GM18507 (cell line): ENCODE results near the gene MCEE.
A peak's percentile ranks its signal among the peaks of the same experiment; 100 is the strongest.
"Not testable (repeated sequence)": the region's sequence is repeated elsewhere in the genome, so short reads cannot be mapped to it uniquely, and the experiment has no call there.

Source experiments
- DNase-seq: peaks from one replicate; pipeline ENCODE4 v3.0.0; 2011; ENCODE audit warnings: low read depth; ENCODE audit not compliant: insufficient read length; ENCODE audit errors: extremely low spot score
- FAIRE-seq: peaks from 2 replicates; lab custom pipeline; 2011; peaks lifted over from hg19 to GRCh38; lab: Jason Lieb, UNC

The MCEE gene

DNA sequence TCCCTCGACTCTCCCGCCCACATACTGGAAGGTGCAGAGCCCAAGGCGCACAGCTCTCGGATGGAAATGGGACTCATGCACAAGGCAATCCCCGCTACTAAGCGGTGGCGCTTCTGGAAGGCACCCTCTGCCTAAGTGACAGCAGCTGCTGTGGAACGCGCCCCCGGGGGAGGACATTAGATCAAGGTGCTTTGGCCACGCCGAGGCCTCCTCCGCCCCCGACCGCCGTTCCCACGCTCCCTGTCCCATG, 202 bp downstream of the MCEE start:
- FAIRE-seq (no peak), DNase-seq (no peak)

DNA sequence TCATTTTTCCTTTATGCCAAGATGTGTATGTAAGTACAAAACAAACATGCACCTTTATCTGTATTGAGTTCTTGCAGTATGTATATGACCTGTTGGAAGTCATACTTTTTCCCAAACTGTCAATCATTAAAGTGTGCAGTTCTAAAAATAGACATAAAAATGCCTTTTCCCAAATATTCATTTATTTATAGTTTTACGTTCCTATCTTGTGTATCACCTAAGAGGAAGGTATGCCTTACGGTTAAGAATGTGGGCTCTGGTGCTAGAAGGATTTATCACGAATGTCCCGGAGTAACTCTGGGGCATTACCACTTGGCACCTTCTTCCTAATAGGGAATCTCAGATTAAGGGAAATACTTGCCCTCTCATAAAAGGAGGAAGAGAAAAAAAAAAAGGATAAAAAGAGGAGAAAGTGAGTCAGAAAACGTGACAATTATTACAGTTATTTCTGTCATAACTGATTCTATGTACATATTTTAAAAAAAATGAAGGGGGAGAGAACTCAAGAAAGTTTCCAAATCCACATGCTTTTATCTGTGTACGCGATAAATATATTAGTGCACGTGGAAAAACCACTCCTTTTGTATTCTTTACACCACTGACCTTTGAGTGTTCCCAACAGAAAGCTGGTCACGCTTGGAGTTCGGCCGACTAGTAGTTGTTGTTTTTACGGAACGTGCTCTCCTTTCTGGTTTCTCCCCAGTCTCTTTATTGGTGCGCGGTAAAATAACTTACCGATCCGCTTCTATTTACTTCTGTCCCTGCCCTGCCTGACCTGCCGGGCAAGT, 721 bp downstream of the MCEE start:
- FAIRE-seq (no peak), DNase-seq (no peak)

DNA sequence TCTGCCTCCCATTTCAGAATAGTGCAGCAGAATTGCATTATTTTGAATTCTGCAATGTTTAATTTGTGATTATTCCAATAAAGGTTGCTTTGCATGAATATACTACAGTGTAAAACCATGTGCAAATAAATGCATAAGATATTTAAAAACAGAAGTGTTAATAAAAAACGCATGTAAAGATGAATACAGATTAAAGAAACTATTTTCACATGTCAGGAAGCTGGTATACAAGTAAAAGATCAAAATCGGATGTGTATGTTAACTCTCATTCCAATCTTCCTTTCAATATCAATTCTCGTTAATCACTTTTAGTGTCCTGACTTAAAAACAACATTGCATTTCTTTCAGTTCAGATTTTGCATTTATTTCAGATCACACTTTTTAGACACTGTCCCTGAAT, 3.1 kb downstream of the MCEE start:
- DNase-seq (no peak), FAIRE-seq (no peak)

DNA sequence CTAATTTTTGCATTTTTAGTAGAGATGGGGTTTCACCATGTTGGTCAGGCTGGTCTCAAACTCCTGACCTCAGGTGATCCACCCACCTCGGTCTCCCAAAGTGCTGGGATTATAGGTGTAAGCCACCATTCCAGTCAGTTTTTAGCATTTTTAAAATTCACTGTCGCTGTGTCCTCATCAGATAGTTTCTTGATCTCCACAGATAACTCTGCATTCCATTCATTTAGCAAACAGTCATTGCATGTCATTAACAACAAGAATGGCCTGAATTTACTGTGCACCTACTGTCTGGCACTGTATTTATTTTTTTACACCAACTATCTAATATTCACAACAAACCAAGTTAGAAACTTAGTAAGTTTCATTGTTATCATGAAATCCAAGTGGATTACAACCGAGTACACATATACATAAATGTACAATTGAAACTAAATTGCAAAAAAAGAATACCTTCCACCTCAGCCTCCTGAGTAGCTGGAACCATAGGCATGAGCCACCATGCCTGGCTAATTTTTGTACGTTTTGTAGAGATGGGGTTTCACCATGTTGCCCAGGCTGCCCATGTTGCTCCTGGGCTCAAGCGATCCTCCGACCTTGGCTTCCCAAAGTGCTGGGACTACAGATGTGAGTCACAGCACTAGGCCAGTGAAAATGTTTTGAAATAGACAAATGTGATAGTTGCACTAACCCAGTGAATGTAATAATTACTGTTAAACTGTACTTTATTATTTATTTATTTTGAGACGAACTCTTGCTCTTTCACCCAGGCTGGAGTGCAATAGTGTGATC, 4.3 kb downstream of the MCEE start:
- no peak for DNase-seq
- no peak for FAIRE-seq

DNA sequence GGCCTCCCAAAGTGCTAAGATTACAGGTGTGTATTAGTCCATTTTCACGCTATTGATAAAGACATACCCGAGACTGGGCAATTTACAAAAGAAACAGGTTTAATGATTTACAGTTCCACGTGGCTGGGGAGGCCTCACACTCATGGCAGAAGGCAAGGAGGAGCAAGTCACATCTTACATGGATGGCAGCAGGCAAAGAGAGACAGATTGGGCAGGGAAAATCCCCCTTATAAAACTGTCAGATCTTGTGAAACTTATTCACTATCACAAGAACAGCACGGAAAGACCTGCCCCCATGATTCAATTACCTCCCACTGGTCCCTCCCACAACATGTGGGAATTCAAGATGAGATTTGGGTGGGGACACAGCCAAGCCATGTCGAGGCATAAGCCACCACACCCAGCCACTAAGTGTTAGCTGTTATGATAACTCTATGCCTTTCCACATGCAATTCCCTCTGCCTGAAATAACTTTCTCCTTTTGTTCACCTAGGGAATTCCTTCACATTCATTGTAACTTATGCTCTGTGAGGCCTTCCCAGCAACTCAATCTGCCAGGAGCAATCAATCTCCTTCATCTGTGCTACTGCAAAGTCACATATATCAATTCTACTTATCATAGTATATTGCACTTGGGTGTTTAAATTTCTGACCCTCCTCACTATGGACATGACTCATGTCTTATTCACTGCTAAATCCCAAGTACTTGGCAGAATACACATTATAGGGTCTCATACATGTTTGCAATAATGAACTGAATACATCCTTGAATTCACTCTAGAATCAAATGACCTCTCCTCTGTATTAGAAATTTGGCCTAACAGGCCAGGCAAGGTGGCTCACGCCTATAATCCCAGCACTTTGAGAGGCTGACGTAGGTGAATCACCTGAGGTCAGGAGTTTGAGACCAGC, 7.4 kb downstream of the MCEE start:
- DNase-seq (no peak), FAIRE-seq (no peak)

DNA sequence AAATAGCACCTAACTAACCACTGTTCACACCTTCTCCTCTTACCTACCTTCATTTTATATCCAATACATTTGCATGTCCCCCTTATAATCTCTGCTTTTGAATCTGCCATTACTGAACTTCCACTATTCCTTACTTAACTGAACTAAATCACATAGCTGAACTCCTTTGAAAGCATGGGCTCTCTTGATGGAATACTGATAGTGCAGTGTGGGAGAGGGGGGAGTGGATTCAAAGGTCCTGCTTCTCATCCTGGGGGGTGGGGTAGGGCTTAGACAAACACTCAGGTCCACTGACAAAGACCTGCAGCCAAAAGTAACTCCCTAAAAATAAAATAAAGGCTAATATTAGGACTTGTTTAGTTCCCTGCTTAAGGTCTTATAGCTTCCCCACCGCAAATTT, 8.6 kb downstream of the MCEE start:
- DNase-seq (no peak), FAIRE-seq (no peak)

DNA sequence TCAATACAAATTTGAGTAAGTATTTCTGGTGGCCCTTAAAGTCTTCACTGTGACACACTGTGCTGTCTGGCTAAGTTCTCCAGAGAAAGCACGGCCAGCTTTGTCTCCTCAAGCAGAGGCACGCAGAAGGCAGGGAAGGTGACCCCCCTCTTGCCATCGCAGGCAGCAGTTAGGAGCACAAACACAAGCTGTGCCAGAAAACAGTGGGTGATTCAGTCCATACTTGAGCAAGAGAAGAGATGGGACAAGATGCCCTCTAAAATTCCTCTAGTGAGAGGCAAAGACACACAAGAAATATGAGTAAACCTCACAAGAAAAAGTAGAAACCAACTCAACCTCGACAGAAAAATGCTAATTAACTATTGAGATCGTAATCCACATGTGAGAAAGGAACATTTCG, 9.8 kb downstream of the MCEE start:
- no peak for DNase-seq
- no peak for FAIRE-seq

DNA sequence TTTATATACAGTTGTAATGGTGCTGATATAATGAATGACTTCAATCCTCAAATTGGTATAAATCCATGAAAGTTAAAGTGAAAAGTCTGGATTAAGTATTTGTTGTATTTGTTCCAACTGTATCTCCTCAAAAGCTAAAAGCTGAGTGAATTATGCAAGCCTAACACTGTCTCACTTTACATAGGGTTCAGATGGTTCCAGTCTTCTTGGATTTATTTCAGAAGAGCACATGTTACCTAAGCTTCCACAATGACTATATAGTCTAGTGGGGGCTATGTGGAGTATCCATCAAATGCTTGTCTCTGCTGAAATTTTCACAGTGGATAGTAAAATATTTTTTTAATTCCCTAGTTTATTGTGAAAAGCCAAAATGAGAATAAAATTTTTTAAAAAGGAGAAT, 13.0 kb downstream of the MCEE start:
- DNase-seq: no peak
- no peak for FAIRE-seq

DNA sequence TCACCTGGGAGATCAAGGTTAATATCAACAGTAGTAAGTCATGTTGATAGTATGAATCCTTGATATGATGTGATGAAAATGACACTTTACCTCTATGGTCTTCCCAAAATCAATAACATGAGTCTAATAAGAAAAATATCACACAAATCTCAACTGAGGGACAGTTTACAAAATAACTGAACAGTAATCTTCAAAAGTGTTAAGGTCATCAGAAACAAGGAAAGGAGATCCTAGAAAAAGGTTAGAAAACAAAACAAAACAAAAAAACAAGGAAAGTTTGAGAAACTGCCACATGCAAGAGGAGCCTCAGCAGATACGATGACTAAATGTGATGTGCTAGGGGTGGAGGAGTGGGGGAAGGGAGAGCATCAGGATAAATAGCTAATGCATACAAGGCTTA, 16.2 kb downstream of the MCEE start:
- DNase-seq (no peak), FAIRE-seq (no peak)

DNA sequence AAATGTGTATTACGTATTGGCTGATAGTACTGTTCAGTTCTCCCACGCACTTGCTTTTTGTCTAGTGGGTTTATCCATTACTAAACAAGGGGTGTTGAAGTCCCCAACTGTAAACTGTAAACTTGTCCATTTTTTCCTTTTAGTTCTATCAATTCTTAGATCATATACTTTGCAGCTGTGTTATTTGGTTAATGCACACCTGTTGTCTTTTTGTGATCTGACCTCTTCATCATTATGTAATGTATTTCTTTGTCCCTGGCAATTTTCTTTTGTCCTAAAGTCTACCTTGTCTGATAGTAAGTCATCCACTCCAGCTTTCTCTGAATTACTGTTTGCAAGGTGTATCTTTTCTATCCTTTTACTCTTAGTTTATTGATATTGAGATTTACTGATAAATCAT, 21.9 kb downstream of the MCEE start:
- FAIRE-seq (no peak), DNase-seq (no peak)

DNA sequence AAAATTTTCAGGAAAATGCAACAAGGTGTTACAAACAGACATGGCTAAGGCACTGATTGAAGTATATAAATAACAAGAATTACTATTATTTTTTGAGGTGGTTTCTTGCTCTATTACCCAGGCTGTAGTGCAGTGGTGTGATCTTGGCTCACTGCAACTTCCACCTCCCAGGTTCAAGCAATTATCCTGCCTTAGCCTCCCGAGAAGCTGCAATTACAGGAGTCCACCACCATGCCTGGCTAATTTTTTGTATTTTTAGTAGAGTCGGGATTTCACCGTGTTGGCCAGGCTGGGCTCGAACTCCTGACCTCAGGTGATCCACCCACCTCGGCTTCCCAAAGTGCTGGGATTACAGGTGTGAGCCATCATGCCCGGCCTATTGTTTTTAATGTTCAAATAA, 23.6 kb downstream of the MCEE start:
- not testable (repeated sequence) for DNase-seq, FAIRE-seq

DNA sequence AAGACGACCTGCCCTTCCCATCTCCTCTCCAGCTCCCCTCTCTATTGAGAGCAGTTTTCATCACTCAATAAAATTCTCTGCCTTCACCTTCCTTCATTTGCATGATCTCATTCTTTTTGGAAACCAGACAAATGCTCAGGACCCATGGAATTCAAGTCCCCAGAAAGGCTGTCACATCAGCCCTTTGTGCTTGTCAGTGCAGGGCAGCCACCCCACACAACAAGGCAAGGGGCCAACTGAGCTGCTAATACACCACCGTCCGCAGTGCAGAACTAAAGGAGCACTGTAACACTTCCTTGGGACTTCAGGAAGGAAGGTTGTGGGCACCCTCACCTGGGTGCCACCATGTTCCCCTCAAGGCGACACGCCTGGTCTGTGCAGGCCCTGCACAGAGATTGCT, 26.2 kb downstream of the MCEE start:
- no peak for FAIRE-seq

DNA sequence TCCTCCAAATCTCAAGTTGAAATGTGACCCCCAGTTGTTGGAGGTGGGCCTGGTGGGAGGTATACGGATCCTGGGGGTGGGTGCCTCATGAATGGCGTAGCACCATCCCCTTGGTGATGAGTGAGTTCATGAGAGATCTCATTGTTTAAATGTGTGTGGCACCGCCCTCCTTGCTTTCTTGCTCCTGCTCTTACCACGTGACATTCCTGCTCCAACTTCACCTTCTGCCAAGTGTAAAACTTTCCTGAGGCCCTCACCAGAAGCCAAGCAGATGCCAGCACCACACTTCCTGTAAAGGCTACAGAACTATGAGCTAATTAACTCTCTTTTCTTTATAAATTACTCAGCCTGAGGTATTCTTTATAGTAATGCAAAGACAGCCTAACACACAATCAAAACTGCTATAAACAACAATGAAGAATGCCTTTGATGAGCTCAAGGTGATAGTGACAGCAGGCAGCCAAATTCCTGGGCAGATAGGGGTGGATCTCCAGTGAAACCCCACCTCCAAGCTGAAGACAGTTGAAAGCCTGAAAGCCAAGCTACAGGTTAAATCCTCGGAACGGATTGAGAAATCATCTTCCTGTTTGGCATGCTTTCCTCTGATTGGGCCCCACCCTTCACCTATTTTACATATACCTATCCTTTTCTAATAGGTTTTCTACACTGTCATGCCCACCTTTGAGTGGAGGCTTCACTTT, 26.9 kb downstream of the MCEE start:
- no peak for DNase-seq
- FAIRE-seq: no peak

More for the DNA sequence above, 26.2 kb downstream of the MCEE start:
- no peak for DNase-seq

DNA sequence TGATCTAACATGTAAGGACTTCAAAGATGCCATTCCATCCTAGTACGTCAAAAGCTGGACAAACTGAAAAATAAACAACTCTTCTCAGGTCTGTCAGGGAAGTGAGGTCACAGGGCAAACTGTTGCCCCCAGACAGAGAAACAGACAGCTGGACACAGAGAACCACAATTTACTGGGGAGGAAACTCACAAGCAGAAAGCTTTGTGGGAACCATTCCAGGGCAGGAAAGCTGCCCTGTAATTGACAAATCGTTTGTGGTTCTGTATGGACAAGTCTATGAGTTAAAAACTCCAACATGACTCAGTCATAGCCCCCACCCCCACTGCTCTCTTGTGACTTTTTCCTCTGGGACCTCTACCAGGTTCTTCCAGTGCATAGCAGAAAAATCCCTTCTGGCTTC, 28.4 kb downstream of the MCEE start:
- DNase-seq: no peak
- no peak for FAIRE-seq

DNA sequence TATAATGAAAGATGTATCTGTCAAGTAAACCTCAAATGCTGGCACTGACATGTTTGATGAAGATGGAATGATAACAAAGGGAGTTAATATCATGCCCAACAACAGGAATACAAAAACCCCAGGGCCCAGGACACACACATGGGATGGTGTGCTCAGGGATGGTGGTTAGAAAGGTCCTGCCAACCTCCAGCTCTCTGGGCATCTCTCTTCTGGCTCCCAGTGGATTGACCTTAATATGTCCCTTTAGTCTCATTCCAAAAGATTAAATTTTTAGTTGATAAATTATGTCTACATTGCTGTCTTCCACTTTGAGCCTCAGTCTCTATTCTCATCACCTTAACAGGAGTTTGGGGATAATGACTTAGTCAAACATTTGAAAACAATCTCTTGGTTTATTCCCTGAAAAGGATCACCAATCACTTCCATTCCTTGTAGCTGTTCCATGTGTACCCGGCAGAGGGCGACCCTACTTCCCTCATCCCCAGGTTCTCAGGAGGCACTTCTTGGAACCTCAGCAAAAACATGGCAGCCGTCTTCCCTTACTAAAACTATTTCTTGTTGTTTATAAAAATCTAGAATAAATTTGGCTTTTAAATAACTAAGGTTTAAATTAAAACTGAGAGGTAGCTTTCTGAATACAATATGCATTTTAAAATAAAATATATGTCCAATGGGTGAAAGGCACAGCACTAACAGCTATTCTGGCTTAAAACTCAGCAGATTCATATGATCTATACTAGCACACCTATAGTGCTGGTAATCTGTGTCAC, 29.6 kb downstream of the MCEE start:
- DNase-seq (peak; percentile 25), FAIRE-seq (peak; percentile 68)

DNA sequence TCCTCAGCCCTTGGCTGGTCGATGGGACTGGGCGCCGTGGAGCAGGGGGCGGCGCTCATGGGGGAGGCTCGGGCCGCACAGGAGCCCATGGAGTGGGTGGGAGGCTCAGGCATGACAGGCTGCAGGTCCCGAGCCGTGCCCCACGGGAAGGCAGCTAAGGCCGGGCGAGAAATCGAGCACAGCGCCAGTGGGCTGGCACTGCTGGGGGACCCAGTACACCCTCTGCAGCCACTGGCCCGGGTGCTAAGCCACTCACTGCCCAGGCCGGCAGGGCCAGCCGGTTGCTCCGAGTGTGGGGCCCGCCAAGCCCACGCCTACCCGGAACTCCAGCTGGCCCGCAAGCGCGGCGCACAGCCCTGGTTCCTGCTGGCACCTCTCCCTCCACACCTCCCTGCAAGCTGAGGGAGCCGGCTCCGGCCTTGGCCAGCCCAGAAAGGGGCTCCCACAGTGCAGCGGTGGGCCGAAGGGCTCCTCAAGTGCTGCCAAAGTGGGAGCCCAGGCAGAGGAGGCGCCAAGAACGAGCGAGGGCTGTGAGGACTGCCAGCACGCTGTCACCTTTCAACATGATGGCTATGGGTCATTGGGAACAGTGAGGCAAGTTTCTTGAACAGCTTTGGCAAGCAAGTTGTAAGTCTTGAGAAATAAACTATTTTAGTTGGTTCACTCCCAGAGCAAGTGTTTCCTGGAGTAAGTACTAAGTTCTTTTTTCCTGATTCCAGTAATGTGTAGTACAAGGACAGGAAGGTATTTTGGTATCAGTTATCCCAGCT, 37.4 kb downstream of the MCEE start:
- not testable (repeated sequence) for DNase-seq, FAIRE-seq

DNA sequence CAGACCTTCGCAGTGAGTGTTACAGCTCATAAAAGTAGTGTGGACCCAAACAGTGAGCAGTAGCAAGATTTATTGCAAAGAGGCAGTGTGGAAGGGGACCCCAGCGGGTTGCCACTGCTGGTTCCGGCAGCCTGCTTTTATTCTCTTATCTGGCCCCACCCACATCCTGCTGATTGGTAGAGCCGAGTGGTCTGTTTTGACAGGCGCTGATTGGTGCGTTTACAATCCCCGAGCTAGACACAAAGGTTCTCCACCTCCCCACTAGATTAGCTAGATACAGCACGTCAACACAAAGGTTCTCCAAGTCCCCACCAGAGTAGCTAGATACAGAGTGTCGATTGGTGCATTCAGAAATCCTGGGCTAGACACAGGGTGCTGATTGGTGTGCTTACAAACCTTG, 38.2 kb downstream of the MCEE start:
- FAIRE-seq, DNase-seq: not testable (repeated sequence)

DNA sequence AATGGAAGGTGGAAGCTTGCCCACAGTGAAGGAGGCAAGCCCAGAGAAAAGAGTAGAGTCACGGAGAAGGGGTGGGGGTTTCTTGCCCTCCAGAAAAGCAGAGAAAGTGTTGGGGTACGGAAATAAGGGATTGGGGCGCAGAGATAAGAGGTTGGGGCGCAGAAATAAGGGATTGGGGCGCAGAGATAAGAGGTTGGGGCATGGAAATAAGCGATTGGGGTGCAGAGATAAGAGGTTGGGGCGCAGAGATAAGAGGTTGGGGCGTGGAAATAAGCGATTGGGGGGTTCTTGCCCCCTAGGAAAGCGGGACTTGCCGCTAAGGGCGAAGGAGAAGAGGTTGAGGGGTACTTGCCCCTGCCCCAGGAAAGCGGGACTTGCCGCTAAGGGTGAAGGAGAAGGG, 40.6 kb downstream of the MCEE start:
- DNase-seq, FAIRE-seq: not testable (repeated sequence)
